ENCODE data around the gene DTNA.
"Not testable (repeated sequence)": the region's sequence is repeated elsewhere in the genome, so short reads cannot be mapped to it uniquely, and the experiment has no call there.

DTNA gene

DNA sequence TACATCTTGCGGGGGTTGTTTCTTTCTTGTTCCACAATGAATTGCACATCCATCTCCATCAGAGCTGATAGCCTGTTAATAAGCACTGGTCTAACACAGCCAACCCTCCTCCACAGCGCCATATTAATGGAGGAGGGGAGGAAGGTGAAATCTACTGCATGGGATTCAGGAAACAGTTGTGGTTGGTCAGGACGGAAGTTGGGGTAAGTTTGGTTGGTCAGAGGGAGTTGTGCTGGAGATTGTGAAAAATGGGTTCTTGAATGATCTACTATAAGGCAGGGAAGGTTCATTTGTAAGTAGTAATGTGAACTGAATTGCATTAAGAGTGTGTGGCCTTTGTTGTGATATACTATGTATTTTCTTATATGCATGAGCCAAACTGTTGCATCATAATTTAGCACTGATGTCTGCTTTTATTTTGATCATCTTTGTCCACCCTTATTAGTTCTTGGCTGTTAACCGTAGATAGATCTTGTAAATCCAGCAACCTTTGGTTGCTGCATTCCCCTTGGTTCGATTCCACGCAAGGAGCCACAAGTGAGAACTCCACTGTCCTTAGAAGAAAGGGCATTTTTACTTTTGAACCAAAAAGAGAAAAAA is 180.5 kb downstream of the DTNA start:
- TF ChIP-seq, protein P1, sequence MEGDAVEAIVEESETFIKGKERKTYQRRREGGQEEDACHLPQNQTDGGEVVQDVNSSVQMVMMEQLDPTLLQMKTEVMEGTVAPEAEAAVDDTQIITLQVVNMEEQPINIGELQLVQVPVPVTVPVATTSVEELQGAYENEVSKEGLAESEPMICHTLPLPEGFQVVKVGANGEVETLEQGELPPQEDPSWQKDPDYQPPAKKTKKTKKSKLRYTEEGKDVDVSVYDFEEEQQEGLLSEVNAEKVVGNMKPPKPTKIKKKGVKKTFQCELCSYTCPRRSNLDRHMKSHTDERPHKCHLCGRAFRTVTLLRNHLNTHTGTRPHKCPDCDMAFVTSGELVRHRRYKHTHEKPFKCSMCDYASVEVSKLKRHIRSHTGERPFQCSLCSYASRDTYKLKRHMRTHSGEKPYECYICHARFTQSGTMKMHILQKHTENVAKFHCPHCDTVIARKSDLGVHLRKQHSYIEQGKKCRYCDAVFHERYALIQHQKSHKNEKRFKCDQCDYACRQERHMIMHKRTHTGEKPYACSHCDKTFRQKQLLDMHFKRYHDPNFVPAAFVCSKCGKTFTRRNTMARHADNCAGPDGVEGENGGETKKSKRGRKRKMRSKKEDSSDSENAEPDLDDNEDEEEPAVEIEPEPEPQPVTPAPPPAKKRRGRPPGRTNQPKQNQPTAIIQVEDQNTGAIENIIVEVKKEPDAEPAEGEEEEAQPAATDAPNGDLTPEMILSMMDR (IDR thresholded peaks at IDR 0.05; ENCODE audit: low read depth, low read length): no peak
- DNase-seq (ENCODE audit: extremely low read depth, low read depth): no peak

DNA sequence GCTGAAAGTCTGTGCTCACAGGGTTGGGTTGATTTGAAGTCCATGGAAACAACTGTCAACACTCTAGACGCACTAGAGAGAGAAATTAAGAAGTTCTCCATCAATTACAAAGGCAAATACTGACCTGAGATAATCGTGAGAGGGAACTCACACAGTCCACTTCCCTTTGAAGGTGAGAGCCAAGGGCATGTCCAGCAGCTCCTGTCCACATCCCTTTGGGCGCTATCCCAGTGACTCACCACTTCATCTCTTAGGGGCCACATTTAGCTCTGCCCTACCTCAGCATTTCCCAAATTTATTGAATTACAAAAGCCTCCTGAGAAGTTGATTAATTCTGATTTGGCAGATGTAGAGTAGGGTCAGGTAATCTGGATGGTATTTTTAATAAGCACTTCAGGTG is 182.3 kb downstream of the DTNA start:
- TF ChIP-seq, protein P1 (IDR thresholded peaks at IDR 0.05; ENCODE audit: low read depth, low read length): no peak
- no peak for DNase-seq (ENCODE audit: extremely low read depth, low read depth)

DNA sequence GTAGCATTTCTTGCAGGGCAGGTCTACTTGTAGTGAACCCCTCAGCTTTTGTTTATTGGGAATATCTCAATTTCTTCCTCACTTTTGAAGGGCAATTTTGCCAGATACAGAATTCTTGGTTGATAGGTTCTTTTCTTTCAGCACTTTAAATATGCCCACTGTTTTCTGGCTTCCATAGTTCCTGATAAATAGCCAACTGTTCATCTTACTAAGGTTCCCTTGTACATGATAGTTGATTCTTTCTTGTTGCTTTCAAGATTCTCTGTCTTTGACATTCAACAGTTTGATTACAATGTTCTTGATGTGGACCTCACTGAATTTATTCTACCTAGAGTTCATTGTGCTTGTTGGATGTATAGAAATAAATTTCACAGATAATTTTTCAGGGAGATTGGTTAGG is 183.1 kb downstream of the DTNA start:
- TF ChIP-seq, protein P1 (IDR thresholded peaks at IDR 0.05; ENCODE audit: low read depth, low read length): no peak
- no peak for DNase-seq (ENCODE audit: extremely low read depth, low read depth)

DNA sequence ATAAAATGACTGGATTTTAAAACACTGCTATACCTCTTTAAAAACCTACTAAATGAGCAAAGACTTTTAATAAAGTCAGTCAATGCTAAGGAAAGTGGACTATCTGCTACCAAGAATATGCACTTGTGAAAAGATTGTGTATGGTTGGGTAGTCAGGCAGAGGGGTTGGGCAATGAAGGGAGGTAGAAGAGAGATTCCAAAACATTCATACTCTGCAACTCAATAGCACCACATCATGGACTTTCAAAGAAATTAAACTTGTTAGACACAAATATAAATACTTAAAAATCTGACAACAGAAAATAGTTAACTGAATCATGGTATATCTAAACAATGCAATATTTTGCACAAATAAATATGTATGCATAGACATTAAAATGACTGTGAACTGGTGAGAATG is 191.2 kb downstream of the DTNA start:
- DNase-seq (ENCODE audit: extremely low read depth, low read depth): no peak
- TF ChIP-seq, protein P1 (IDR thresholded peaks at IDR 0.05; ENCODE audit: low read depth, low read length): no peak

DNA sequence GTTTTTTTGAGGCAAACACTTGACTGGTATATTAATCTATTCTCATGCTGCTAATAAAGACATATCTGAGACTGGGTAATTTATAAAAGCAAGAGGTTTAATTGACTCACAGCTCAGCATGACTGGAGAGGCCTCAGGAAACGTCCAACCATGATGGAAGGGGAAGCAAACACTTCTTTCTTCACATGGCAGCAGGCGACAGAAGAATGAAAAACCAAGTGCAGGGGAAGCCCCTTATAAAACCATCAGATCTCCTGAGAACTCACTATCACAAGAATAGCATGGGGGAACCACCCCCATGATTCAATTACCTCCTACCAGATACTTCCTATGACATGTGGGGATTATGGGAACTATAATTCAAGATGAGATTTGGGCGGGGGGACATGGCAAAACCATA is 194.9 kb downstream of the DTNA start:
- TF ChIP-seq, protein P1 (IDR thresholded peaks at IDR 0.05; ENCODE audit: low read depth, low read length): no peak
- no peak for DNase-seq (ENCODE audit: extremely low read depth, low read depth)

DNA sequence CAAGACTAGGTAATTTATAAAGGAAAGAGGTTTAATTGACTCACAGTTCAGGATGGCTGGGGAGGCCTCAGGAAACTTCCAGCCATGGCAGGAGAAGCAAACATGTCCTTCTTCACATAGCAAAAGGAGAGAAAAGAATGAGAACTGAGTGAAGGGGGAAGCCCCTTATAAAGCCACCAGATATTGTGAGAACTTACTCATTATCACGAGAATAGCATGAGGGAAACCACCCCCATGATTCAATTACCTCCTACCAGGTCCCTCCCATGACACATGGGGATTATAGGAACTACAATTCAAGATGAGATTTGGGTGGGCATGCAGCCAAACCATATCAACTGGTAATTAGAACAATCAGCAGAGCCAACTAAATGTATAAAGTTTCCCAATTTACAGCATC is 196.9 kb downstream of the DTNA start:
- not testable (repeated sequence) for DNase-seq (ENCODE audit: extremely low read depth, low read depth)

DNA sequence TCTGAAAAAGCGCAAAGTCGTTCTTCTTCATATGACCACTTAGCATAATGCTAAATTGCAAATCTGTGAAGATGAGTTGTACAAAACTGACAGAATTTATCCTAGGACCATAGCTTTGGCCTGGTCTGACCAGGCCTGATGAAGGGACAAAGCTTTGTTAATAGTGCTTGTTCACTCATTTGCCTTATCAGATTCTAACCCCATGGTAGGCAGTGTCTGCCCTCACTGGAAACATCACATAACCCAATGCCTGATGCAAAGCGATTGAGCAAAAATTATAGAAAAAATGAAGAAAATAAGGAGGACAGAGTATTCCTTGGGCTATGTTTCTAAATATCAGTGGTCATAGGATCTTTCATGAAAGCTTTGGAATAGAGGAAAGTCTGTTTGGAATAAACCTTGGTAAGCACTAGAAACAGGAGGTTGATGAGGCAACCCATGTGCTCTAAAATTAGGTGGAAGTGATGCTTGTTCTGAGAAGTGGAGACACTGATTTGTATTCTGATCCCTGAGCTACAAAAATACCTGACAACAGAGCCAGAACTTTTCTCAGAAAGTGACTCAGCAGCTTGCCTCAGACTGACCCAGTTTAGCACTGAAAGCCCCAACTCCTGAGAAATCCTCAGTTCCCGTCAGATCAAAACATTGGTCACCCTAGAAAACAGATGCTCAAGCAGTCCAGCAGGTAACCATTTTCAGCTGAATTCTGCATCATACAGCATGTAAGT is 199.7 kb downstream of the DTNA start:
- no peak for DNase-seq (ENCODE audit: extremely low read depth, low read depth)
- TF ChIP-seq, protein P1 (IDR thresholded peaks at IDR 0.05; ENCODE audit: low read depth, low read length): no peak

DNA sequence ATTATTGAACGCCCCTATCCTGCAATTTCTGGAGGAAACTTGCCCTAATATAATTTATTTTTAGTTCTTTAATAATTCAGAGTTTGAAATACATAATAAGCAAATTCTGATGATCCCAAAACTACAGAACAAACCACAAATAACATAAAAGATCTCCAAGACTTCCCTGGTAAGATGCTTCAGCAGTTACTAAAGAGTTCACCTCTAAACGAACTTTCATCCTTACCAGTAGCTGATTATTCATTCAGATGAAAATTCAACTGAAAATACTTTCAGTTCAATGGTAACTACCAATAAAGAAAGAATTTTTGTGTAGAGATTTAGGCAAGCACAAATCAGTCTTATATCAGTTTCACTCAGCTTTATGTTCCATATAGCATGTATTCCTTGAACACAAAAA is 201.0 kb downstream of the DTNA start:
- DNase-seq (ENCODE audit: extremely low read depth, low read depth): no peak
- TF ChIP-seq, protein P1 (IDR thresholded peaks at IDR 0.05; ENCODE audit: low read depth, low read length): no peak

All from AG09319 (cell line).